ENCODE data around the gene SLC26A8.

Gene SLC26A8

DNA sequence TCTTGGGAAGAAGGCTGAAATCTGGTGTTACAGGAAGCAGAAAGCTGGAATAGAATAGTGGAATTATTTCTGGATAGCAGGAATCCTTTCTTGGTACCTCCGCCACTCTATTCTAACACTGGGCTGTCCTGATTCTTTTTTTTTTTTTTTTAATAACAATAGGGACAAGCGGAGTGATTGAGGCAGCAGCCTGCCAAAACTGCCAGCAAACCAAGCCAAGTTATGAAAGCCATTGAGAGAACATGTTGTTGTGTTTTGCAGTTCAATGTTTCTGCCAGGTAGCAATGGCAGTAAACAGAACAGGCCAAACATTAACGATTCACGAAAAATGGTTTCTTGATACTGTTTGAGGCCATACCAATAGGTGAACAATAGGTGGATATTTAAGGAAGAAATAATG lies 47.1 kb downstream of the SLC26A8 start:
- H3K27ac ChIP-seq: no peak overlapping the region
- TF ChIP-seq, protein P1, sequence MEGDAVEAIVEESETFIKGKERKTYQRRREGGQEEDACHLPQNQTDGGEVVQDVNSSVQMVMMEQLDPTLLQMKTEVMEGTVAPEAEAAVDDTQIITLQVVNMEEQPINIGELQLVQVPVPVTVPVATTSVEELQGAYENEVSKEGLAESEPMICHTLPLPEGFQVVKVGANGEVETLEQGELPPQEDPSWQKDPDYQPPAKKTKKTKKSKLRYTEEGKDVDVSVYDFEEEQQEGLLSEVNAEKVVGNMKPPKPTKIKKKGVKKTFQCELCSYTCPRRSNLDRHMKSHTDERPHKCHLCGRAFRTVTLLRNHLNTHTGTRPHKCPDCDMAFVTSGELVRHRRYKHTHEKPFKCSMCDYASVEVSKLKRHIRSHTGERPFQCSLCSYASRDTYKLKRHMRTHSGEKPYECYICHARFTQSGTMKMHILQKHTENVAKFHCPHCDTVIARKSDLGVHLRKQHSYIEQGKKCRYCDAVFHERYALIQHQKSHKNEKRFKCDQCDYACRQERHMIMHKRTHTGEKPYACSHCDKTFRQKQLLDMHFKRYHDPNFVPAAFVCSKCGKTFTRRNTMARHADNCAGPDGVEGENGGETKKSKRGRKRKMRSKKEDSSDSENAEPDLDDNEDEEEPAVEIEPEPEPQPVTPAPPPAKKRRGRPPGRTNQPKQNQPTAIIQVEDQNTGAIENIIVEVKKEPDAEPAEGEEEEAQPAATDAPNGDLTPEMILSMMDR (conservative IDR thresholded peaks at IDR 0.05): no peak
- TF ChIP-seq ZFX (IDR thresholded peaks at IDR 0.05): no peak

DNA sequence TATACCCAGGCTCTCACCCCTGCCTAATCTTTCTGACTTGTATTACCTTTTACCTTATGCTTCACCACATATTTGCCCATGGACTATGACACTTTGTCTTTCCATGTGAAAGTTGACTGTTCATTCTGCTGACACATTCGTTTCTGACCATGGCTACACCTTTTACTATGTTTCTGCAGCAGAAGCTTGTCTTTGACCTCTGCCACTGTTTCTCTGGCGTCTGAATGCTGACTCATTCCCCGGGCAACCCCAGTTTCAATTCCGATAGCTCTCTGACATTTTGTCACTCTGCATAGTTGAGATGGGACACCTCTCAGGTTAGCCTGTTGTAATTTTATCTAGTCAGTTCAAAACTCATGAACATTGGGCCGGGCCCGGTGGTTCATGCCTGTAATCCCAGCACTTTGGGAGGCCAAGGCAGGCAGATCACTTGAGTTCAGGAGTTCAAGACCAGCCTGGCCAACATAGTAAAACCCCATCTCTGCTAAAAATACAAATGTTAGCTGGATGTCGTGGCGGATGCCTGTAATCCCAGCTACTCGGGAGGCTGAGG lies 50.7 kb downstream of the SLC26A8 start:
- H3K27ac ChIP-seq: no peak overlapping the region
- no peak for TF ChIP-seq ZFX (IDR thresholded peaks at IDR 0.05)
- TF ChIP-seq, protein P1 (conservative IDR thresholded peaks at IDR 0.05): no peak

DNA sequence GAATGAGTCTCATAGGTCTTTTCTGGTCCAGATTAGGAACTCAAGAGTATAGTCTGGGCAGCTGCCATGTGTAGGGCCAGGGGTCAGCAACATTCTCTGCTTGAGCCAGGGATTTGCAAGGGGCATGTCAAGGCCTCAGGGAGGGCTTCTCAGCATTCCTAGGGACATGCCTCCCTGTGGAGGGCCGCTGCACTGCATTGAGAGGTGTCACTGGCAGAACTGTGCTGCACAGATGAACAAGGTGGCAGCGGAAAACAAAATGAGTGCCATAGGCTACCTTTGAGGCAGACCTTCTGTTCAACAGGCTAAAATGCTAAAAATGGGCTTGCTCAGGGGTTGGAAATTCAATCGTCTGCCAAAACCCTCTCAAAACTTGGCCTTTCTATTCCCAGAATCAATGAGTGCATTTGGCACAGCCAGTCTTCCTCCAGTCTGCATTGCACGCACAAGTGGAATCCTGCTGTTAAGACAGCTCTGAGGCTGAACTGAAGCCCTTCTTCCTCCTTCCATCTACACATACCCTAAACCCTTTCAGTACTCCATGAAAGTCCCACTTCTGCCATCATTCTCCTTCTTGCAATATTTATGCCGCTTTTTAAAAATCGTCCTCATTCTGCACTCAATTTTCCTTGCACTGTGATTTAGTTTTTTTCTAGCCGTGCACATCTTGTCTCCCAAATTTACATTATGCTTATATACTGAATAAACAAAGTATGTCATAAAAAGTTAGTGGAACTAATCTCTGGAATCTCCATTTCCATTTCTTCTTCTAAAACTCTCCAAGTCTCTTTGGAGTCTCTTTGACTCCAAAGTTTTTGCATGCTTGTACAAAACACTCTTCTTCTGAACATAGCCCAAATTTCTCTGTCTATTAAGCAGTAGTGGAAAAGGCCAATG lies 51.7 kb downstream of the SLC26A8 start:
- no peak overlapping the region for H3K27ac ChIP-seq
- TF ChIP-seq, protein P1 (conservative IDR thresholded peaks at IDR 0.05): no peak; the same call in 1 of the 2 replicates
- no peak for TF ChIP-seq ZFX (IDR thresholded peaks at IDR 0.05)

DNA sequence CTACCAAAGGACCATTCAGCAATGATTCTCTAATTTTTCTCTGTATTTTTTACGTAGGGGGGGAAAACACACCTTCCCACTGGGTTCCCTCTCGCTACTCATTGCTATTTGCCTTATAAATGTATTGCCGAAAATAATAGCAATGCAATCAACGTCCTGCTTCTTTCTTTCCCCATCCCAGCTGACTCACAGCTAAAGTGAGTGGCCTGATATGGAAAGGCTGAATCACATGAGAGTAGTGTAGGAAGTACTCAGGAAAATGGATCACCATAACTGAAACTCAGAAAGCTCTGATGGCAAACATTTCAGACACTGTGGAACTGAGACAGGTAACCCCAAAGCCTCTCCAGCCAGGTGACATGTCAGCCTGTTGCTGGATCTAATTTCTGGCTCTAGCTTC lies 54.3 kb downstream of the SLC26A8 start:
- TF ChIP-seq, protein P1 (conservative IDR thresholded peaks at IDR 0.05): no peak
- no peak for TF ChIP-seq ZFX (IDR thresholded peaks at IDR 0.05)
- H3K27ac ChIP-seq: no peak overlapping the region

DNA sequence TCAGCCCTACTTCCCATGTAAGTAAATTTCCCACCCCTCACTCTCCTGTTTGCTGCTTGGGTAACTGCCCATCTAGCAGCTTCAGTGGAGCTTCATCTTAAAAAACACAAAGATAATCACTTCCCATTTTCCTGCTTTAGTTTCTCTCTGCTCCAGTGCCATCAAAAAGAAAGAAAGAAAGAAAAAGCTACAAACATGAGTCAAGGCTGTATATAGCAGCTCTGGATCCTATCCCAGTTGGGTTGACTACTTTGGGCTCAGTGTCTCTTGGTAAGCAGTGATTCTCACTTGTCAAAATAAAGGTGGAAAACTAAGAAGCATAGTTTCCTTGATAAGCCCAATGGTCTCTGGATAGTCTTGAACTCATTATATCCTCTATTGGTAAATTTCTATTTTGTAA lies 54.8 kb downstream of the SLC26A8 start:
- no peak overlapping the region for H3K27ac ChIP-seq
- TF ChIP-seq ZFX (IDR thresholded peaks at IDR 0.05): no peak
- TF ChIP-seq, protein P1 (conservative IDR thresholded peaks at IDR 0.05): no peak

DNA sequence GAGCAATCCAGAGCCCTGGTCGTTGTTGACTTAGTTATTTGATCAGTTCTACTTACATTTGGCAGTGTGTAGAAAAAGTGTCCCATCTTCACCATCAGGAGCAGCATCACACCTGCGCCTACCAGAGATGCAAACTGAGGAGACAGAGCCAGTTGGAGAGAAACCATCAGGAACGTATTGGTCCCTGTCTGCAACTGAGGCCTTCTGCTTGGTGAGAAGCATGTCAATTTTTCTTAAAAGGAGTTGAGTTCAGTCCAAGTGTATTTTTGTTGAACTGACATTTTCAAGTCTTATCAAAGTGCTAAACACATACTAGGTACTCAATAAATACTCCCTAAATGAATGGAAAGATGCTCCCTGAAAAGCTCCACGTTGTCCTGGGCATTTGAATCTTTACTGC lies 55.6 kb downstream of the SLC26A8 start:
- H3K27ac ChIP-seq: no peak overlapping the region
- TF ChIP-seq ZFX (IDR thresholded peaks at IDR 0.05): no peak
- TF ChIP-seq, protein P1 (conservative IDR thresholded peaks at IDR 0.05): no peak

DNA sequence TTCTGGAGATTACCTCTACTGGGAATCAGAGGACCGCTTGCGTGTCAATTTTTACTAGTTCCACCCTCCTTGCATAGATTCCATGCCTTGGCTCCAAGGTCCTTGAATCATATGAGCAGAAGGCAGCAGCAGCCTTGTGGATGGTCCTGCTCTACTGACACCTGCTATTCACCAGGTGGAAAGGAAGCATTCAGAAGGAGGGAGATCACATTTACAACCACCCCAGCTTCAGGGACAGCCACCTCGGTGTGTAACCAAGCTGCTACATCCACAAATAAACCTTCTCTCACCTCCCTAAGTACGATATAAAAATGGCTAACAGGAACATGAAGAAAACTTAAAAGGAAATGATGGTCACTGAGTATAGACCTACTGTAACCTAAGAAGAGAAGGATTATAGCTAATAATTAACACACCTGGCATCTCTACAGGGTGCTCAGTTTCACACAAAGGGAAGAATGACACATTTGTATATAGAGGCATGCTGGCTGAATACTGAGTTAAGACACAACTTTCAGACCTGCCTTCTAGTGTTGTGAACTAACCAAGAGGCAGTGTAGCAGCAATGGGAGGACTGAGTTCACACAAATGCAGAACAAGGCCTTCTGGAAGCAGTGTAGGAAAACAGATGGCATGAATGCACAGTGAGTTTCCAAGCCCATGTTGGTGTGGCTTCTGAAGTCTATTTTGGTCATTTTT lies 57.2 kb downstream of the SLC26A8 start:
- no peak overlapping the region for H3K27ac ChIP-seq
- TF ChIP-seq ZFX (IDR thresholded peaks at IDR 0.05): no peak
- TF ChIP-seq, protein P1 (conservative IDR thresholded peaks at IDR 0.05): no peak
